Measurements from ENCODE around the gene ZCWPW2.

Gene ZCWPW2

GRCh38 chr3:28334552-28334951 is 14.0 kb upstream of the ZCWPW2 start:
- no peak overlapping the region for H3K4me3 ChIP-seq (ENCODE audit: low read depth, low read length)
- in situ Hi-C loops (cut with HindIII; ENCODE audit: low sequenced_read_pairs), result no loop called here
- TF ChIP-seq CTCF (IDR thresholded peaks at IDR 0.05; ENCODE audit: low read depth, low read length, missing control alignments), result no peak
- DNase-seq (ENCODE audit: low read depth), result no peak

GRCh38 chr3:28335246-28335645 is 13.3 kb upstream of the ZCWPW2 start:
- DNase-seq (ENCODE audit: low read depth), result no peak
- no peak for TF ChIP-seq CTCF (IDR thresholded peaks at IDR 0.05; ENCODE audit: low read depth, low read length, missing control alignments)
- no peak overlapping the region for H3K4me3 ChIP-seq (ENCODE audit: low read depth, low read length)
- in situ Hi-C loops (cut with HindIII; ENCODE audit: low sequenced_read_pairs), result no loop called here

GRCh38 chr3:28337230-28337629 is 11.3 kb upstream of the ZCWPW2 start:
- no peak overlapping the region for H3K4me3 ChIP-seq (ENCODE audit: low read depth, low read length)
- in situ Hi-C loops (cut with HindIII; ENCODE audit: low sequenced_read_pairs), result no loop called here
- TF ChIP-seq CTCF (IDR thresholded peaks at IDR 0.05; ENCODE audit: low read depth, low read length, missing control alignments), result no peak
- no peak for DNase-seq (ENCODE audit: low read depth)

- in situ Hi-C loops (cut with HindIII; ENCODE audit: low sequenced_read_pairs), result loop anchor here (10.0 kb wide), 1 partner anchor 618 kb away; the partner anchor contains the start of gene EOMES
- no peak overlapping the region for H3K4me3 ChIP-seq (ENCODE audit: low read depth, low read length)
- DNase-seq (ENCODE audit: low read depth), result no peak
- TF ChIP-seq CTCF (IDR thresholded peaks at IDR 0.05; ENCODE audit: low read depth, low read length, missing control alignments), result no peak
These were observed 5.4 kb upstream of the ZCWPW2 start for GRCh38 chr3:28343144-28343543.

GRCh38 chr3:28345690-28346089 is 2.8 kb upstream of the ZCWPW2 start:
- TF ChIP-seq CTCF (IDR thresholded peaks at IDR 0.05; ENCODE audit: low read depth, low read length, missing control alignments), result no peak
- in situ Hi-C loops (cut with HindIII; ENCODE audit: low sequenced_read_pairs), result loop anchor here (10.0 kb wide), 1 partner anchor 621 kb away; the partner anchor contains the start of gene EOMES

GRCh38 chr3:28347374-28348264 is 902 bp upstream of the ZCWPW2 start:
- no peak for TF ChIP-seq CTCF (IDR thresholded peaks at IDR 0.05; ENCODE audit: low read depth, low read length, missing control alignments)
- in situ Hi-C loops (cut with HindIII; ENCODE audit: low sequenced_read_pairs), result loop anchor here (10.0 kb wide), 1 partner anchor 623 kb away; the partner anchor contains the start of gene EOMES
- H3K4me3 ChIP-seq (ENCODE audit: low read depth, low read length), result peak overlapping the region; percentile 69
- DNase-seq (ENCODE audit: low read depth), result no peak

More at GRCh38 chr3:28345690-28346089, 2.8 kb upstream of the ZCWPW2 start:
- no peak for DNase-seq (ENCODE audit: low read depth)
- H3K4me3 ChIP-seq (ENCODE audit: low read depth, low read length), result no peak overlapping the region
